Fibroblast of skin of right quadriceps (primary cell): ENCODE results near the gene HSPA12A.
A peak's percentile ranks its signal among the peaks of the same experiment; 100 is the strongest.

Experiments used
- DNase-seq: peaks from one replicate; pipeline ENCODE4 v3.0.0-alpha.2; 2013

The HSPA12A gene

DNA sequence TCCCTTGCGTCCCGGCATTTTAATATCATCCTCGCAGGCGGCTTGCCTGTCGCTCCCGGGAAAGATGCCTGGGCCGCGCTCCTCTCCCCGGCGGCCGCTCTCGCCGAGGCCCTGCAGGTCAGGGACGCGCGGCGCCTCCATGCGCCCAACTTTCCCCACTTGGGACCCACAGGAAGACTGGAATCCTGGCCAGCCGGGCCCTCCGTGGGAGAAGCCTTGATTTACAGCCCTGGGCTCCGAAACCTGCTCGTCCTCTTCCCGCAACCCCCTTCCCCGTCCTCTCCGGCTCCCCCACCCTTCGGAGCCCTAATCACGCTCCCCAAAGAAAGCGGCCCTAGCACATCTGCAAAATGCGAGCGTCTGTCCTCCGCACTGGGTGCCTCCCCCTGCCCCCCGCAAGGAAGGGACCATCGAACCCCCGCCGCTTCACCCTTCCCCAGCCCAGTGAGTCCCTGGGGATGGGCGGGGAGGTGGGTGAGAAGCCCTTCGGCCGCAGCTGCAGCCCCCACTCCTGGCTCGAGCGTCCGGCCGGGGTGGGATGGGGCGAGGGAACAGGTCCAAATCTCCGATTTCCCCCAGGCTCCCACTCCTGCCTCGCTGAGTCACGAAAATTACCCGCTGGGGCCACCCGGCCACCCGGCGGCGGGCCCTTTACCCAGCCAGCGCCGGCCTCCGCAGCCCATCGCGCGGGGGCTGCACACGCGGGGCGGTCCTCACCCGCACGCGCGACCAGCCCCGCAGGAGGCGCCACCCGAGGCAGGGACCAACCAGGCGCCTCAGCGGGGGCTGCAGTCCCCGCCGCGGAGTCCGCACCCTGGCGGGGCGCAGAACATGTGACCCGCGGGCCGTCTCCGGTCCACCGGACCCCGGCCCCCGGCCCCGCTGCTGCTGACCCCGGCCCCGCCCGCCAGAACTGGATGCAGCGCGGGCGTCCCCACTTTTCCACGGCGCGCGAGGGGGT, 695 bp downstream of the HSPA12A start:
- DNase-seq = no peak

DNA sequence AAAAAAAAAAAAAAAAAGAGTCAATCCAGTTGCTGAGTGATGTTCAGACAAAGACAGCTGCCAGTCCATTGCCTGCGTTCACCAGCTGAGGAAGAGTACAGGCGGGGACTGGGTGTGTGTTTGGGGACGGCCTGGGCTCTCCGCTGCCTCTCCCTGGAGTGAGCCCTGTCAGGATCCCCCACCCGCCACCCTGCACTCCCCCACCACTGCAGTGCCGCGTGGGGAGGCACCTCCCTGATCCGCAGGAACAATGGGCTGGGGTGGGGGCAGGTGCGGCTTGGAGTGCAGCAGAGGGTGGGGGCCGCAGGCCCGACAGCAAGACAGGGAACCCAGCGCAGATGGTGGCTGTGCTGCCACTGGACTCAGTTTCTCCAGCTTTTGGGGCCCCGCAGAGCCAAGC, 1.4 kb downstream of the HSPA12A start:
- no peak for DNase-seq

DNA sequence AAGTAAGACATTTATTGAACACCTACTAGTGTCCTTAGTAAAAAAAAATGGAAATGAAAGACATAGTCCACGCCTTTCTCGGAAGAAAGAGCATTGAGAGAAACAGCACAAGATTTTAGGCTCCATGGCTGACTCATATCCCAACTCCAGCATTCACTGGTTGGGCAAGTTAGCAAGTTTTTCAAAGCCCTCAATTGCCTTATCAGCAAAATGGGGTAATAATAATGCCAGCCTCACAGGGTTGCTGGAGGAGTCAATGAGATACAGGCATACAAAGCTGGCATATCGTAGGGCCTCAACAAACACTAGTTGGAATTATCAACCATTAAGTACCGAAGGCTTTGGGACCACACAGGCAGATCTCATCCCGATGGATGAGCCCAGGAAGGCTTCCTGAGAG, 4.0 kb downstream of the HSPA12A start:
- DNase-seq = no peak

DNA sequence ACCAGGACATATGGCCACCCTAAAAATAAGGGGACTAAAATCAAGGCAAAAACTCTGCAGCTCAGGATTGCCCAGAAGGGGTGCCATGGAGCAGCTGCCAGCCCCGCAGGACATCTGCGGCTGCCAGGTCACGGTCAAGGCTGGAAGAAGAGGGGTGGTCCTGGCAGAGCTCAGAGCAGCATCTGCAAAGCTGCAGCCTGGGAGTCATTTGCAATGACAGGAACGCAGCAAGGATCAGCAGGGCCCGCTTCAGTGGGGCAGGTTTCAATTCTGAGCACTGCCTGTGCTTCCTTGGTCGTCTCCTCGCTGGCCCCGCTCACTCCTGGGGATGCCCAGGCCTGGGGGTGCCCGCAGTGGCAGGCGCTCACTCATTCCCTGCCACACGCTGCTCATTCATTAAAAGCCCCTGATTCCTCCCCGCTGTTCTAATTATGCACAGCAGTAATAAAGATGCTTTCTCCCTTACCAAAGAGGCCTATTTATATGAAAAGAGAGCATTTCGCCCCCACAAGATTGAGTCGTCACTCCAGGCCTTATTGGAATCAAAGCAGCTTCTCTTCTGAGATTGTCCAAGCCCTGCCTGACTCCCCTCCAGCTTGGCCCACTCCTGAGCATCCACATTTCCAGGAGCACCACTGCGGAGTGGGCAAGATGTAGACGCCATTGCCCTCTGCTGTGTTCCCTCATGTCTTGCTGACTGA, 4.6 kb downstream of the HSPA12A start:
- DNase-seq = no peak

DNA sequence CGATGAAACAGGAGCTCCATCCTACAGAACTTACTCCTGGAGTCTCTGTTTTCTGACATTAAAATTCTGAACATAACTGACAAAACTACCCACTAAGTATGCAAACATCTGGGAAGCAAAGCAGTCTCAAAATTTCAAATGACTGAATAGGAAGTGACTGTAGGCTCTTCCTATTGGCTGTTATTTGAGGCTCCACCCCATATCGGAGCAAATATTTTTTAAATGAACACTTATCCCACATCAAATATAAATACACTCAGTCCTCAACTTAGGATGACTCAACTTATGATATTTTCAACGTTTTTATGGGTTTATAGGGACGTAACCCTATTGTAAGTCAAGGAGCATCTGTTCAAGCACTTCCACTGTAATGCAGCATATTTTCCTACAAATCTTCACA, 8.8 kb downstream of the HSPA12A start:
- DNase-seq = peak; percentile 71

DNA sequence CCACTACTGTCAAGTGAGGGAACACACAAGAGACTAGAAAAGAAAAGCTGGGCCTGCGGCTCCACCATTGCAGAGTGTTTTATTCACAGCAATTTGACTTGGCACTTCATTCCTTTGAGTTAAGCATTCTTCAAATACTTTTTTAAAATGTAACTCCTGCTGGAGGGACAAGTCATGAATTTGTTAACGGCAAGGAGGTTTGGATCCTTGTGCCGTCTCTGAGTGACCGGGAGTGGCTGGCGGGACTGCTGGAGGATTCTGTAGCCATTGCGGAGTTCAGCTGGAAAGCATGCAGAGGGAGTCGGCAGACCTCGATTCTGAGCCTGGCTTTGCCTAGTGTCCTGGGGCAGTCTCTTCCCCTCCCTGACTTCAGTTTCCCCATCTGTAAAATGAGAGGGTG, 9.8 kb downstream of the HSPA12A start:
- DNase-seq = no peak

DNA sequence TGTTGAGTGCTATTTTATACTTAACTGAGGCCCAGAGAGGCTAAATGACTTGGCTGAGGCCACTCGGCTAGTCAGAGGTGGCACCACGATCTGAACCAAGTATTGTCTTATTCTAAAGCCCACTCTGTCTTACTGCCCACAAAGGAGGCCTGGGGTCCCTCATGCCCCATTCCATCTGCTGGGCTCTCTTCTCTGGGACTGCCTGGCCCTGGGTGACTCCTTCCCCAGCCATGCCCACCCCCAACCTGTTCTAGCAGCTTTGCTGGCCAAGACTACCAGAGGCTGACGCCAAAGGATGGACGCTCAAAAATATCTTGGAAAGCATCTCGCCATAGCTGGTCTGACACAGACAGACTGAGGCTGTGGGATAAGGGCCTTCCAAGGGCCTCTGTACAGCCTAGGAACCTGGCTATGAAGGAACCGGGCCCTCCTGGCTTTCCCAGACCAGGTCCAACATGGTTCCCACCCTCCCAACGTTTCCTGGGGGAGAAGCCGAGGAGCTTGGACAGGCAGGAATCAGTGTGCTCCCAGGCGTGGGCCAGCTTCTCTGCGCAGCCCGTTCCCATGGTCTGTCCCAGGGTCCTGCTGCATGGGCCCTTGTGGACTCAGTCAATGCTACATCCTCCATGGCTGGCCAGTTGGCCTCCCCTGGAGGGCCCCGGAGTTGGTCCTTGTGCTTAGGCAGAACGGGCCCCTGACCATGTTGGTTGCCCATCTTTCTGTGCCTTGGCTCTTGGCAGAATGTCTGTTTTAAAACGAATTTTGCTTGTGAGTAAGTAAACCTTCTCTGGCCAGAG, 11.7 kb downstream of the HSPA12A start:
- DNase-seq = no peak

DNA sequence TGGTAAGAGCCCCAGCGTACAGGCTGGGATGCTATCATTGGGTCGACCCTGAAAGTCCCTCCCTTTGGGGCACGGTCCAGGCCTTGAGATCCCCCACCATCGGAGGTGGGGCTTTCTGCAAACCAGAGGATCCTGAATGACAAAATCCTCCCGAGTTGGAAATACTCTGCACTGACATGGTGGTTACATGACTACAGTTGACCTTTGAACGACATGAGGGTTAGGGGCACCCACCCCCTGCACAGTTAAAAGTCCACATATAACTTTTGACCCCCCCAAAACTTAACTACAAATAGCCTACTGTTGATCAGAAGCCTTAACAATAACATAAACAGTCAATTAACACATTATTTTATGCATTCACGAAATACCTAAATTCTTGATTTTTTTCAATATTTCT, 13.1 kb downstream of the HSPA12A start:
- DNase-seq = no peak

DNA sequence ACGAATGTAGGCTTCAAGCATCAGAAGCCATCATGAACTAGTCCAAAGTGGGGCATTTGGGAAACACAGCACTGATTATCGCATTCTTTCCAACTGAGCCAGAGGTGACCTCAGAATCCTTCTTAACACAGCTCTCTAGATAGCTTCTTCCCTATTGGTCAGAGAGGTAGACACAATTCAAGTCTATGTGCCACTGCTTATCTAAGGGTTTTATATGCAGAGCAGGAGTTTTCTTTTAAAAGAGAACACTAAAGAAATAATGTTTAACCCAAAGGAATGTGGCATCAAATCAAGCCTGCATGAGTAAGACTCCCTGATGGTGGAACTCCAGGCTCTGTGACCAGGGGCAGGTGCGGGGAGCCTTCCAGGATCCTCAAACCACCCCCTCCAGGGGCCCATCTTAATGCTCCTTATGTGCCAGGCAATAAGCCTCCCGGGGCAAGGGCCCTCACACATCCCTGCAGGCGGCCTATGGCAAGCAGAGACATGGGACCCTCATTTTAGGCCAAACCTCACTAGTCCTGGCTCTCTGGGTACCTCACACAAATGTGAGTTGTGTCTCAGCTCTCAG, 13.8 kb downstream of the HSPA12A start:
- DNase-seq = peak; percentile 17

DNA sequence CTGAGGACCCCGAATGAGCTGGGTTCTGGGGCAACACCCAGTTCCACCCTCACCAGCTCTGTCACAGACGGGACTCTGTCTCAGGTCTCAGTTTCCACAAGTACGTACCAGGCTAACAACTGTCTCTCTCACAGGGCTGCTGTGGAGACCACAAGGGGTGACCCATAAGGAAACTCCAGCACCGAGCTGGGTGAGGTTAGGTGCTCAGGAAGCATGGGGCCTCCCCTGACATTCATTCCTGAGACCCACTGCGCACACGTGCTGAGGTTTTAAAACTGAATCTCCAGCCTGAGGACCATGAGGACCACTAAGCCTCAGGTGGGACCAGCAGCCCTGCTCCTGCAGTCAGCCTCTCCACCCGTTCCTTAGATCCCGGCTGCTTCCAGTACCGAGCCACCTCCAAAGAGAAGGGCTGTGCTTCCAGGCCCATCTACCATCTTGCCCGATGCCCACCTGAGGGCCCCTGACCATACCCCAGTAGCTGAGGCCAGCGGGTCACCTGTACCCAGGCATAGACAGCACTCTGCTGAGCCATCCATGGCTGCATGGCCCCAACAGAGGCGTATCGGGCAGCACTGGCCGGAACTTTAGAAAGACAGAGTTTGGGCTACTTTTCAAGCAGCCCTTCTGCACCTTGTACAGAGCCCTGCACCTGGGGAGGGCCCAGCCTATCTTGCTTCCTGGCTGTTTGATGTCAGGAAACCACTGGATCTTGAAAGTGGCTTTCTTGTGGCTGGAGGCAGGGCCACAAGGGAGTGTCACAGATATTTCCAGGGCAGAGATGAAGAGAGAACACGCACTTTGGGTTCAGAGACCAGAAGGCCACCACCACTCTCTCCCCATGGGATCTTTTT, 18.7 kb downstream of the HSPA12A start:
- no peak for DNase-seq

DNA sequence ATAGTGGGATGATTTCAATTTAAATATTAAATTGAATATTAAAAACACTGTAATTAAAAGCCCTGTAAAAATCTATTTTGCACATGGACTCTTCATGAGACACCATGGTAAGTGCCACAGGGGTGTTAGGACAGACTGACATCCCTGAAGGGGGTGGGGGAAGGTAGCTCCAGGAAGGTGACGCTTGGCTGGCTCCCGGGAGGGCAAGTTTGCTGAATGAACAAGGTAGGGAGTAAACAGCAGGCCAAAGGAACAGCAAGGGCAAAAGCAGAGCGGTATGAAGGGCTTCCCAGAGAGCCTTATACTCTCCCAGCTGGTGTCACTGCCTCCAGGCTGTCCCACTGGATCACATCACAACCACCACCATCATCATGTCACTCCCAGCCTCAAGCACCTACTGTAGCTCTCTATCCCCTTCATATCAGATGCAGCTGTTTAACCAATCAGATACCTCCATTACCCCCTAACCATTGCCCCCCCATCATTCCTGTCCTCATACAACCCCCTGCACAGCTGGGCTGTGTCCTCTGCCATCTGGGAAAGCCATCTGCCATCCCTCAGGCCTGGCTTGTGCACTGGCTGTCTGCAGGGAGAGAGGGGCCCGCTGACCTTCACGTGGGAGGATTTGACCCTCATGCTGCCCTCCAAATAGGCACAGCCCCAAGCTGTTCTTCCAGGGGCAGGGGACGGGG, 19.5 kb downstream of the HSPA12A start:
- no peak for DNase-seq

DNA sequence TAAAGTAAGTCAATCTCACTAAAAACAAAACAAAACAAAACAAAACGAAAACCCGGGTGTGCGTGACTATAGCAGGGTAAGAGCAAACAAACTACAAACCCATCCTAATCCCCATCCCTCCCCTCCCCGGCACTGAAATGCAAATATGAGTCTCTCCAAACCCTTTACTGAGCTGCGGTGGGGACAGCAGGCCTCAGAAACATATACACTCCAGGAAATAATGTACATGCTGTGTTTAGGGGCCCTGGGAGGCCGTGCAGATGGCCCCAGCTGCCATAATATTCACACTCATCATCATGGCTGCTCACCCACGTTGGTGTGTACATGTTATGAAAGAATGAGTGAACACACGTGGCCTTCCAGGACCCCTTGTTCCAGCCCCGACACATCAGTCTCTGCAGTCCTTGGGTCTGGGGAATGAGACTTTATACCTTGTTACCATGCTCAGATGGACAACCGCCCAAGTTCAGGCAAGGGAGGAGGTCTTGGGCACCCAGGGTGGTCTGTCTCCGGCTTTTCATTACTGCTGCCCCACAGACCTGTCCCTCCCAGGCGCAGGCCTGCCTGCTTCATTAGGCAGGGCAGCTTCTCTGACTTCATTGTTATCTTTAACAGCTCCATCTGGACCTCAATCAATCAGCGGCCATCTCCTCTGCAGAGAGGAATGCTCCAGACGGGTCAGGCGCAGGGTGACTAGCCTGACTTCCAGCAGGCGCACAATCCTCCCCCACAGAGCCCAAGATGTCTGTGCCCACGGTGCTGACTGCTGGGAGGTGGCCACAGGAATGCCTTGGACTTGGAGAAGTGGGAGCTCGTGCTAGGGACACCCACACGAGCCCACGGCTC, 20.6 kb downstream of the HSPA12A start:
- DNase-seq = peak; percentile 20

DNA sequence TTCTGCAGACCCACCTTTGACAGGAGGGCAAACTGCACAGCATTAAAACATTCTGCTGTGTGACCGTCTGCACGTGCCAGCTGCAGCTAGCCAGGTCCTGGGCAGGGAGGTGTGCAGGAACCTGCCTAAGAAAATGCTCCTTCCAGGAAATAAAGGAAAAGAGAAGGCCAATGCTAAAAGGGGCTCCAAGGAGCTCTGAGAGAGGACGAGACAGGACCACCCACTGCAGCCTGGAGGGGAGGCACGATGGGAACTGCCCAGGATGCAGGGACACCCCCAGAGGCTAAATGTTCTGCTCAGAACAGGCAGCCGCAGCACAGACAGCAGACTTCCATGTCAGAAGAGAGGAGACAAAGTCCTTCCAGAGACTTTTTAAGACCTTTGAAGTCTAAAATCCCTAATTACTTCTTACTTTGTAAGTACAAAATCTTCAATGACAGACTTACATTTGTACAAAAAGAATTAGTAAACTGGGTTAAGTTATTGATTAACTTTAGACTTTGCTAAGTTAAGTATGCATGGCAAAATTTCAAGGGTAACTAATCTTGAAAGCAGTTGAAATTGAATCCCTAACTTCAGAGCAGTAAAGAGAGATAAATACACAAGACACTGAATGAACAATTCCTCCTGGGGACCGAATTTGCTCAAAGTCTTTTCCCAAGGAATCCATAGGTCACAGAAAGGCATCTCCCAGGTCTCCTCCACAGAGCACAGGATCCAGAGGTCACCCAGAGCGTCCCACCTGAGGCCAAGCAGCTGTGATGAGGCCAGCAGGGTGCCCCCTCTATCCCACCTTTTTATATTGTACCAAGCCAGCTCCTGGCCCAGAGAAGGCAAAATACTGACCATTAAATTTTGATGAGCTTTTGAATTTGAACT, 21.5 kb downstream of the HSPA12A start:
- DNase-seq = no peak

DNA sequence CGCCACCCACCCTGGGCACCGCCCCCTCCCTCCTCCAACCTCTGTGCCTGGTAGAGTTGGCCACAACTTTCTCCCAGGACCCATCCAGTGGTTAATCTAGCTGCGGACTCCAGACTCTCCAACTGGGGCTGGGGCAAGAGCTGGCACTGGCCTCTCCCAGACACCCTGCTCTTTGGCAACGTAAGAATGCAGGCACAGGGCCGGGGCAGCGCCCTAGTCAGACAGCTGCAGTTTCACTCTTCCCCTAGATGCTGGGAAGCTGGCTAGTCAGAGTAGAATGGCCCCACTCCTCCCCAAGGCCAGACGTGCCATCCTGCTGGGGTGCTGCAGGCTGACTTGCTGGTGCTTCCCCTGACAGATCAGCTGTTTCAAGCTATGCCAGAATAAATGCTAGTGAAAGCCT, 22.1 kb downstream of the HSPA12A start:
- DNase-seq = no peak

DNA sequence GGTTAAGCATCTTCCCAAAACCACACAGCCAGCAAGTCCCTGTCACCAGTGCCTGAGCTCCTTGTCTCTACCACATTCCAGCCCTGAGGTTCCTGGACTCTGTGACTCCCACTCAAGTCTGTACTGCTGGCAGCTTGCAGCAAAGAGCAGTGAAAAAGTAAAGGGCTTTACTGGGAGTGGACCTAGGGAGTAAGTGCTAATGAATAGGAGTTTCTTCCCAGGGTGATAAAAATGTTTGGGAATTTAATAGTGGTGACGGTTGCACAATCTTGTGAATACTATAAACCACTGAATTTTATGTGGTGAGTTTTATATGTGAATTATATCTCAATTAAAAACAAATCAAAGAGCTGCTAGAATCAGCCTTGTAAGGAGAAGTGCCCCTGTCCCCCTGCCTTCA, 22.6 kb downstream of the HSPA12A start:
- no peak for DNase-seq

DNA sequence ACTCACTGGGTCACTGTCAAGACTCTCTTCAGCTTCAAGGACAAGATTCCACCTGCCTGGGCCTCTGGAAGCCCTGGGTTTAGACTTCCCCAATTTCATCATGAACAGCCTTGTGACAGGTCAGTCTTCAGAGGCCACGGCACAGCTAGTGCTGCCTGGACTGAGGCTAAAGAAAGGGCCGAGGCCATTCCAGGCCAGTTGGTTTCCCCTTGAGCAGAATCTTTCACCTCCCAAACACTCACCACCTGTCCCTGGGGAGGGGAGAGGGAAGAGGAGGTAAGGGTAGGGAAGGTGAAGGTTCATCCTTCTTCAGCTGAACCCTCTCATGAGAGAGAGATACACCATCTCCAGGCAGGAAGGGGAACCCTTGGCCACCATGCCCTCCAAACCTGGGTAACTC, 24.3 kb downstream of the HSPA12A start:
- DNase-seq = no peak

DNA sequence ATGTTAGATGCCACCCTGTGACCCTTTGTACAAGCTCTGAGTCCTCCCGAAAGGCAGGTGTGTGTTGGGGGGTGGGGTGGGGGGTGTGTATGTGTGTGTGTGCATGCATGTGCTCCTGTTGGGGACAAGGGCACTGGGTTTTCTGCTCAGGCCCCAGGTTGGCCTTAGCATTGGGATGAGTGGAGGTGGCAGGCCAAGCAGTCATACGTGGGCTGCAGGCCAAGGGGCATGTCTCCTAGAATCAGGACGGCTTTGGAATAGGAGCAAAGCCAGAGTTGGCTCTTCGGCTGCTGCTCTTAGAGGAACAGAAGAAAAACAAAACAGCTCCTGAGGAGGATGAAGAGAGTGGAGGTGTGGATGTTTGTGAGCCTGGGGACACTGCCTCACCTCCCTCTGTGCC, 26.0 kb downstream of the HSPA12A start:
- DNase-seq = no peak

DNA sequence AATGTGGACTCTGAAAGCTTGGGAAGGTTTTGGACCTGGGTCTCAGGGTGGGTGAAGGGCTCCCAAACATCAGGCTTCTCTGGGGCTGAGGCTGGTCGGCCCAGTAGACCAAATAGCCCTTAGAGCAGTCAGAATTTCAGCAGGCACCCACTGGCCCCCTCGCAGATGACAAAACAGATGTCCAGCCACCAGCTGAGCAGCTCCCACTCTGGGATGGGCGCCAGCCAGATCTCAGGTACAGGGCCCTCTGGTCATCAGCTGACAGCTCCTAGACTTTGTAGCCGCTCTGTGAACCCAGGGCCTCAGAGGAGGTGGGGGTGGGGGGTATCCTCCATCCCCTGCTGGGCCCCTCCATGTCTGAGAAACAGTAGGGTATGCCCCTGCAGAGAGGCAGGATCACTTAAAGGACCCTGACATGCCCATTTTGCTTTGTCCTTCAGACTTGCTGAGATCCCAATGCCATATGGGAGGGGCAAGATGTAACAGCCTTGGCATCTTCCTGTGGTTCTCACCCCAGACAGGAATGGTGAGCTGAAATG, 26.5 kb downstream of the HSPA12A start:
- DNase-seq = no peak

DNA sequence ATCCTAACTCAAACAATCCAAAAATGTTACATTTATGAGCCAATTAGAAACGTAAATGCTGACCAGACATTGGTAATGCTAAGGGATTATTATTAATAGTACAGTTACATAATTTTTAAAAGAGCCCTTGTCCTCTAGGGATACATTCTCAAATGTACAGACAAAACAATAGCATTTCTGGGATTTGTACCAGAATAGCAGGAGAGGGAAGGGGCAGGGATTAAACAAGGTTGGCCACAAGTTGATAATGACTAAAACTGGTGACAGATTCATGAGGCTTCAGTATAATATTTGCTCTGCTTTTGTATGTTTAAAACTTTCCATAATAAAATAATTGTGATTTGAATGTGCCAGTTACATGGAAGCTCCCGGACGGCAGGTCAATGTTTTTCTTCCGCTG, 27.0 kb downstream of the HSPA12A start:
- DNase-seq = no peak
